Measurements from ENCODE around the gene PLCB1.

- TF ChIP-seq JUNB (IDR thresholded peaks at IDR 0.05; ENCODE audit: unreplicated experiment): no peak
- no peak for TF ChIP-seq CTCF (conservative IDR thresholded peaks at IDR 0.05; ENCODE audit: low read depth in 2 of 2)
- TF ChIP-seq EZH2phosphoT487 (IDR thresholded peaks at IDR 0.05; ENCODE audit: unreplicated experiment): no peak
- TF ChIP-seq POLR2AphosphoS5 (IDR thresholded peaks at IDR 0.05; ENCODE audit: low read depth): no peak
- TF ChIP-seq EZH2 (IDR thresholded peaks at IDR 0.05; ENCODE audit: low read depth, unreplicated experiment): no peak
- TF ChIP-seq REST (IDR thresholded peaks at IDR 0.05; ENCODE audit: unreplicated experiment): no peak
- no peak for TF ChIP-seq CREB1 (CRISPR knock-in tag; IDR thresholded peaks at IDR 0.05; ENCODE audit: low read depth)
Observed at GRCh38 chr20:8856668-8857067, 724.6 kb downstream of the PLCB1 start.
